Skin of body (tissue), 2 donors: ENCODE data around the gene ADAP2. TPM values are rescaled to one million over a fixed set of nuclear protein-coding genes. Genes with fewer than 3 reads are reported as not detected.
"Not testable (repeated sequence)": the region's sequence is repeated elsewhere in the genome, so short reads cannot be mapped to it uniquely, and the experiment has no call there.

Source experiments
- DNase-seq: peaks from one replicate; lab custom pipeline; 2025; lab: John Stamatoyannopoulos, UW
- total RNA-seq: library from RNA; depleted of rRNA; stranded (reverse); fragments of >200 nt; gene quantifications from one replicate; pipeline ENCODE4 v1.2.3, GENCODE V29; 2014

ADAP2 gene
- 10.1 TPM for total RNA-seq

- no peak for DNase-seq
These were observed at the start of gene ADAP2 for GRCh38 chr17:30921544-30922196. Gene ADAP2 (plus strand): TSS chr17:30921945. CDS start chr17:30922015, 70 bp downstream.

GRCh38 chr17:30886187-30886586 lies 35.6 kb upstream of the ADAP2 start:
- no peak for DNase-seq

GRCh38 chr17:30894236-30894635 lies 27.5 kb upstream of the ADAP2 start:
- no peak for DNase-seq

- no peak for DNase-seq
These were observed 24.4 kb upstream of the ADAP2 start for GRCh38 chr17:30897311-30897710.

- no peak for DNase-seq
These were observed 16.0 kb upstream of the ADAP2 start for GRCh38 chr17:30905742-30906100.

- peak; percentile 75 for DNase-seq
These were observed 15.4 kb upstream of the ADAP2 start, which contains the start of gene TEFM for GRCh38 chr17:30906101-30906911. Gene TEFM (minus strand): TSS chr17:30906238. CDS start chr17:30906198, 40 bp downstream.

GRCh38 chr17:30908717-30909420 lies 12.9 kb upstream of the ADAP2 start:
- DNase-seq = no peak

GRCh38 chr17:30910151-30910550 lies 11.6 kb upstream of the ADAP2 start:
- not testable (repeated sequence) for DNase-seq

GRCh38 chr17:30913955-30914354 lies 7.8 kb upstream of the ADAP2 start:
- DNase-seq = no peak

GRCh38 chr17:30915833-30916611 lies 5.7 kb upstream of the ADAP2 start:
- DNase-seq = no peak

GRCh38 chr17:30917050-30917449 lies 4.7 kb upstream of the ADAP2 start:
- DNase-seq = no peak

- DNase-seq = no peak
These were observed 1.5 kb upstream of the ADAP2 start for GRCh38 chr17:30920282-30920681.

- no peak for DNase-seq
These were observed 832 bp upstream of the ADAP2 start for GRCh38 chr17:30920683-30921543.

- DNase-seq = no peak
These were observed 688 bp downstream of the ADAP2 start for GRCh38 chr17:30922235-30923030.

- DNase-seq = no peak
These were observed 2.6 kb downstream of the ADAP2 start for GRCh38 chr17:30924341-30924740.

- DNase-seq = no peak
These were observed 4.8 kb downstream of the ADAP2 start for GRCh38 chr17:30926516-30926915.

- DNase-seq = no peak
These were observed 6.0 kb downstream of the ADAP2 start for GRCh38 chr17:30927756-30928155.

GRCh38 chr17:30928584-30928983 lies 6.8 kb downstream of the ADAP2 start:
- no peak for DNase-seq

- no peak for DNase-seq
These were observed 7.4 kb downstream of the ADAP2 start for GRCh38 chr17:30929081-30929633.
